Panc1 (cell line): ENCODE results near the gene GLOD4. TPM values are rescaled to one million over a fixed set of nuclear protein-coding genes. Genes with fewer than 3 reads are reported as not detected.
"Not testable (repeated sequence)": the region's sequence is repeated elsewhere in the genome, so short reads cannot be mapped to it uniquely, and the experiment has no call there.

ENCODE experiments used
- ATAC-seq: fragments of 200-7000 bp; cut with Tn5 transposase; 2 replicates; pipeline ENCODE4 v1.9.1; 2020; ENCODE audit warnings: mild to moderate bottlenecking, moderate library complexity
- BruUV-seq: library from RNA; stranded (reverse); fragments of 400-500 nt; replicated peaks from 2 replicates; lab custom pipeline; 2021; lab: Mats Ljungman, UMichigan
- CTCF ChIA-PET: fragments of 300-600 bp; sonication (Branson Sonifier 250); formaldehyde crosslinking; loops from one replicate; lab custom pipeline; 2022; ENCODE audit warnings: antibody characterized with exemption; lab: Charles Lee
- POLR2A ChIA-PET: fragments of 300-600 bp; sonication (Branson Sonifier 250); formaldehyde crosslinking; loops from one replicate; lab custom pipeline; 2022; ENCODE audit warnings: antibody characterized with exemption; lab: Charles Lee
- DNase-seq: peaks from one replicate; pipeline ENCODE4 v3.0.0-alpha.2; 2010; ENCODE audit warnings: low read depth, low spot score
- H3K27ac ChIP-seq: 2 replicates; pipeline ENCODE4 v1.5.1; 2011; ENCODE audit warnings: mild to moderate bottlenecking, low read length, inconsistent platforms
- H3K27me3 ChIP-seq: fragments of 200-500 bp; sonication (Bioruptor generic); 2 replicates; pipeline ENCODE4 v1.6.0; 2014; ENCODE audit warnings: low read length, inconsistent platforms; ENCODE audit not compliant: control insufficient read depth, insufficient read depth
- H3K36me3 ChIP-seq: fragments of 200-500 bp; sonication (Bioruptor generic); 2 replicates; pipeline ENCODE4 v1.5.1; 2014; ENCODE audit warnings: inconsistent platforms, mild to moderate bottlenecking, low read length, moderate library complexity; ENCODE audit not compliant: control insufficient read depth, insufficient read depth
- H3K4me1 ChIP-seq: 2 replicates; pipeline ENCODE4 v1.5.1; 2011; ENCODE audit warnings: inconsistent platforms, mild to moderate bottlenecking, low read length, moderate library complexity; ENCODE audit not compliant: control insufficient read depth, insufficient read depth
- H3K4me3 ChIP-seq, 2 experiments: 2 replicates each; pipeline ENCODE4 v1.5.1; 2011 to 2012; ENCODE audit warnings: low read depth in 2 of 2, low read length in 2 of 2, mild to moderate bottlenecking in 2 of 2, inconsistent platforms in 1 of 2, moderate library complexity in 1 of 2
- H3K9me3 ChIP-seq: fragments of 200-500 bp; sonication (Bioruptor generic); 2 replicates; pipeline ENCODE4 v1.5.1; 2014; ENCODE audit warnings: low read depth, mild to moderate bottlenecking, inconsistent platforms, low read length, moderate library complexity; ENCODE audit not compliant: control insufficient read depth, insufficient read depth
- CTCF ChIP-seq: fragments of 450-650 bp; IDR thresholded peaks from 2 replicates; pipeline ENCODE4 v1.5.1; 2017; ENCODE audit warnings: mild to moderate bottlenecking
- POLR2AphosphoS5 ChIP-seq: IDR thresholded peaks from 2 replicates; pipeline ENCODE4 v1.6.1; 2012; ENCODE audit warnings: mild to moderate bottlenecking, low read depth, low read length, moderate library complexity
- SIN3A ChIP-seq: IDR thresholded peaks from 2 replicates; pipeline ENCODE4 v1.6.1; 2012; ENCODE audit warnings: low read depth, mild to moderate bottlenecking, low read length, moderate library complexity, borderline replicate concordance; ENCODE audit not compliant: insufficient read depth
- TCF7L2 ChIP-seq: IDR thresholded peaks from 2 replicates; pipeline ENCODE4 v1.6.1; 2011; ENCODE audit warnings: mild to moderate bottlenecking, low read depth, low read length, inconsistent platforms
- in situ Hi-C: cut with HindIII; loops from 2 replicates; pipeline ENCODE4 v1.10.0; 2016; ENCODE audit warnings: low sequenced_read_pairs, low pct_unique_long_range_greater_than_20kb
- intact Hi-C: fragments of 100-400 bp; cut with micrococcal nuclease; formaldehyde crosslinking; loops from one replicate; pipeline ENCODE4 v1.10.0; 2022; ENCODE audit not compliant: unreplicated experiment
- total RNA-seq: library from RNA; stranded (reverse); gene quantifications from one replicate; pipeline ENCODE4 v1.2.1, GENCODE V29; 2021; ENCODE audit not compliant: unreplicated experiment
- TF ChIP-seq, protein P1 (sequence below), 2 experiments: IDR thresholded peaks; 2 replicates each; pipeline ENCODE4 v1.6.1; 2011 to 2012; ENCODE audit warnings: low read depth in 2 of 2, control low read depth in 1 of 2, low read length in 1 of 2, mild to moderate bottlenecking in 1 of 2, moderate library complexity in 1 of 2; ENCODE audit not compliant: insufficient read depth in 1 of 2

Gene GLOD4
- total RNA-seq, 1 experiment from 2014 or later, result 57.8 TPM

DNA sequence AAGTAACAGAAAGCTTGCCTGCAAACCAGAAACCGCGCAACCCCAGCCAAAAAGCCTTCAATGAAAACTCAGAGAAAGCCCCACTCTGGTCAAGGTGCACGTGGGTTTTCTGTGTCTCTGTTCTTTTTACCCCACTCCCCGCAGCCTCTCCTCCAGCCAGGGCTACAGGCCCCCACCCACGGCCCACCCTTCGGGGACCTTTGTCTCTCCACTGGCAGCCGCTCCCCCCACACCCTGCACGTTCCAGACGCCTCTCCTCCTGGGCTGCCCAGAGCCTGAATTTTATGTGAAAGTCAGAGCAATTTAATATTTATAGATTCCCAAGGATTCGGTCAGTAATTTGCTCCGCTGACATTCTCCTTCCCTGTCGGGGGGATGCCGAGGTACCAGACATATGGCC is 24.3 kb upstream of the GLOD4 start:
- Histone ChIP-seq H3K4me3 (no peak overlapping the region), H3K36me3 (no peaks in the 10 kb centered on the region), H3K9me3 (no peaks in the 10 kb centered on the region), H3K27me3 (no peaks in the 10 kb centered on the region), H3K4me1 (no peaks in the 10 kb centered on the region; the same call in 1 of the 2 replicates), H3K27ac (no peak overlapping the region)
- intact Hi-C loops, result no loop called here
- DNase-seq (no peak), ATAC-seq (no peak)
- TF ChIP-seq SIN3A, result no peak
- TF ChIP-seq POLR2AphosphoS5, result no peak
- TF ChIP-seq CTCF, result no peak
- TF ChIP-seq TCF7L2, result no peak
- ChIA-PET CTCF (no interaction called here), POLR2A (no interaction called here)
- in situ Hi-C loops, result no loop called here
- BruUV-seq, result no TSS peak

- in situ Hi-C loops, H3K4me1 ChIP-seq, H3K36me3 ChIP-seq, H3K27me3 ChIP-seq, POLR2A ChIA-PET, DNase-seq, H3K4me3 ChIP-seq, ATAC-seq, intact Hi-C loops, H3K9me3 ChIP-seq, H3K27ac ChIP-seq, CTCF ChIA-PET, BruUV-seq: not testable (repeated sequence)
These were observed 23.8 kb upstream of the GLOD4 start for GRCh38 chr17:805886-806285.

- intact Hi-C loops, result no loop called here
- no peak overlapping the region for H3K4me3 ChIP-seq
These were observed 22.7 kb upstream of the GLOD4 start for GRCh38 chr17:804541-805435.

More at GRCh38 chr17:804541-805435, 22.7 kb upstream of the GLOD4 start:
- POLR2A ChIA-PET, result no interaction called here
- CTCF ChIA-PET, result interaction anchor here (0.6 kb wide), 1 partner anchor 98 kb away, joined by 9 read pairs; no protein-coding TSS in a partner anchor
- H3K27ac ChIP-seq, result no peak overlapping the region
- no peaks in the 10 kb centered on the region; the same call in 1 of the 2 replicates for H3K36me3 ChIP-seq
- no peaks in the 10 kb centered on the region for H3K9me3 ChIP-seq
- H3K4me1 ChIP-seq, result no peaks in the 10 kb centered on the region; the same call in 1 of the 2 replicates
- no TSS peak for BruUV-seq
- H3K27me3 ChIP-seq, result no peaks in the 10 kb centered on the region
- TF ChIP-seq SIN3A (no peak), TCF7L2 (no peak), CTCF (no peak), POLR2AphosphoS5 (no peak)
- TF ChIP-seq, protein P1, sequence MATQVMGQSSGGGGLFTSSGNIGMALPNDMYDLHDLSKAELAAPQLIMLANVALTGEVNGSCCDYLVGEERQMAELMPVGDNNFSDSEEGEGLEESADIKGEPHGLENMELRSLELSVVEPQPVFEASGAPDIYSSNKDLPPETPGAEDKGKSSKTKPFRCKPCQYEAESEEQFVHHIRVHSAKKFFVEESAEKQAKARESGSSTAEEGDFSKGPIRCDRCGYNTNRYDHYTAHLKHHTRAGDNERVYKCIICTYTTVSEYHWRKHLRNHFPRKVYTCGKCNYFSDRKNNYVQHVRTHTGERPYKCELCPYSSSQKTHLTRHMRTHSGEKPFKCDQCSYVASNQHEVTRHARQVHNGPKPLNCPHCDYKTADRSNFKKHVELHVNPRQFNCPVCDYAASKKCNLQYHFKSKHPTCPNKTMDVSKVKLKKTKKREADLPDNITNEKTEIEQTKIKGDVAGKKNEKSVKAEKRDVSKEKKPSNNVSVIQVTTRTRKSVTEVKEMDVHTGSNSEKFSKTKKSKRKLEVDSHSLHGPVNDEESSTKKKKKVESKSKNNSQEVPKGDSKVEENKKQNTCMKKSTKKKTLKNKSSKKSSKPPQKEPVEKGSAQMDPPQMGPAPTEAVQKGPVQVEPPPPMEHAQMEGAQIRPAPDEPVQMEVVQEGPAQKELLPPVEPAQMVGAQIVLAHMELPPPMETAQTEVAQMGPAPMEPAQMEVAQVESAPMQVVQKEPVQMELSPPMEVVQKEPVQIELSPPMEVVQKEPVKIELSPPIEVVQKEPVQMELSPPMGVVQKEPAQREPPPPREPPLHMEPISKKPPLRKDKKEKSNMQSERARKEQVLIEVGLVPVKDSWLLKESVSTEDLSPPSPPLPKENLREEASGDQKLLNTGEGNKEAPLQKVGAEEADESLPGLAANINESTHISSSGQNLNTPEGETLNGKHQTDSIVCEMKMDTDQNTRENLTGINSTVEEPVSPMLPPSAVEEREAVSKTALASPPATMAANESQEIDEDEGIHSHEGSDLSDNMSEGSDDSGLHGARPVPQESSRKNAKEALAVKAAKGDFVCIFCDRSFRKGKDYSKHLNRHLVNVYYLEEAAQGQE (IDR thresholded peaks at IDR 0.05; ENCODE audit: insufficient read depth in 1 of 2, low read depth in 2 of 2, low read length in 1 of 2), result no peak
- in situ Hi-C loops, result no loop called here
- ATAC-seq (no peak), DNase-seq (no peak)
